Activated CD8-positive, alpha-beta memory T cell treated with anti-CD3 and anti-CD28 coated beads, Interleukin-2, amount 50 U/mL, for 48 hours (primary cell): ENCODE results near the gene M1AP.

ENCODE experiments used
- DNase-seq: peaks from one replicate; pipeline ENCODE4 v3.0.0-alpha.2; 2020

Gene M1AP

DNA sequence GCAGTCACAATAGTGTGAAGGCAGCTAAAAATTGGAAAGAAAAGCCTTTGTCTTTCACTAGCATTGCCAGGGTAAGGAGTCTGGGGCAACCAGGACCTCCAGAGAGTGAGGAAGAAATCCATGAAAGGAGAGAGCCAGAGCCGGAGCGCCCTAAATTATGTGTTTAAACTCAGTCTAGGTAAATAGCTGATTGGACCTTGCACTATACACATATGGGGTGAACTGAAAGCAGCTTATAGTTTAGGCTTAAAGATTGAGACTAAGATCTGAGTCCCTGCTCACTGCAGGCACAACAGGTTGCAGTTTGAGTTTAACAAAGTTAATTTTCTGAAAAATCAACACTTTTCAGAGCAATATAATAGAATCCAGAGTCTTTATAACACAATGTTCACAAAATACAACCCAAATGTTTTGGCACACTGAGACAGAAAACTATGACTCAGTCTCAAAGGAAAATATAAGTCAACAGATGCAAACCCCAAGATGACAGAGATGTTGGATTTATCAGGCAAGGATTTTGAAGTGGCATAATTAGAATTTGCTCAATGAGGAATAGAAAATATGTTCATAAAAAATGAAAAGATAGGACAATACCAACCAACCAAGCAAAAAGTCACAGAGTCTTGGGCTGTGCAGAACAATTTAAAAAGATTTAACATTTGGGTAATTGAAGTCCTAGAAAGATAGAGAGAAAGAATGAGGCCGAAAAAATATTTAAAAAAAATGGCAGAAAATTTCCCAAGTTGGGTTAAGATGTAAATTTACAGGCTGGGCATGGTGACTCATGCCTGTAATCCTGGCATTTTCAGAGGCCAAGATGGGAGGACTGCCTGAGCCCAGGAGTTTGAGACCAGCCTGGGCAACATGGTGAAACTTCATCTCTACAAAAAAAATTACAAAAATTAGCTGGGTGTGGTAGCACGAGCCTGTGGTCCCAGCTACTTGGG lies 54.0 kb downstream of the M1AP start:
- DNase-seq = no peak

DNA sequence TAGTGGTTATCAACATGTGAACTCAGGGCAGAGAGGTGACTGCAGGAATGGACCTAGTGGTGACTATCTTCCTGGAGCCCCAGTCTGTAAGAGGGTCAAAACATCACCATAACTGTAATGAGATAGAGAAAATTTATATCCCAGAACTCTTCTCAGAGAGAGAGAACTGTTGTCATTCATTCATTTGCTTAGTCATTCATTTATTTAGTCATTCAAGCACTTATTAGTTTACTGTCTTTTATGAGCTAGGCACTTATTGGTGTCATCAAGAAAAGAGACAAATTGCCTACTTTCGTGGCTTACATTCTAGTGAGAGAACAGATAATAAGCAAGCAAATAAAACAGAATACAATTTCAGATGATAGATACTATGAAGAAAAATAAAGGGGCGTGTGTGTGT lies 59.5 kb downstream of the M1AP start:
- DNase-seq = no peak

DNA sequence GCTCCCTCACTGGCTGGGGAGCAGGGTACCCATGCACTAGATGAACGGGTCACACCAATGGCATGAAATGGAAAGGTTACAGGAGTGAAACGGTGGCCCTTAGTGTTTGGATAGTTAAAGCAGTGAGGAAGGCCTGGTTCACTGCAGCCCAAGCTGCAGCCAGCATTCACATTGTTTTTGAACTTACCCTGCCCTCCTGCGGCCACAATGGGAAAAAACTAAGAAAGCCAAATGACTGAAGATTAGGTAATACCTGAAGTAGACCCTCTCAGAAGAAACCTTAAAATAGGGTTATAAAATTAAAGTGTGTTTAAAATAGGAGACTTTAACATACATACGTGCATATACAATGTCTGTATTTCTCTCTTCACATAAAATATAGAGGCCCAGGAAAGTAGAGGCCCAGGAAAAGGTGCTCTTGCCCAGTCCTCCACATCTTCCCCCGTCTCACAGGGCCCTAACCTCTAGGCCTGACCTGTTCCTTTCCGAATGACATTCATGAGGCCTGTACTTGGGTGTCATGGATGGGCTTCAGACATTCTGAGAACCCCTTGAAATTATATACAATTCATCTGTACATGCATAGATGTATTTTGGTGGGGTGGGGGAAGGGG lies 60.4 kb downstream of the M1AP start:
- DNase-seq = no peak

DNA sequence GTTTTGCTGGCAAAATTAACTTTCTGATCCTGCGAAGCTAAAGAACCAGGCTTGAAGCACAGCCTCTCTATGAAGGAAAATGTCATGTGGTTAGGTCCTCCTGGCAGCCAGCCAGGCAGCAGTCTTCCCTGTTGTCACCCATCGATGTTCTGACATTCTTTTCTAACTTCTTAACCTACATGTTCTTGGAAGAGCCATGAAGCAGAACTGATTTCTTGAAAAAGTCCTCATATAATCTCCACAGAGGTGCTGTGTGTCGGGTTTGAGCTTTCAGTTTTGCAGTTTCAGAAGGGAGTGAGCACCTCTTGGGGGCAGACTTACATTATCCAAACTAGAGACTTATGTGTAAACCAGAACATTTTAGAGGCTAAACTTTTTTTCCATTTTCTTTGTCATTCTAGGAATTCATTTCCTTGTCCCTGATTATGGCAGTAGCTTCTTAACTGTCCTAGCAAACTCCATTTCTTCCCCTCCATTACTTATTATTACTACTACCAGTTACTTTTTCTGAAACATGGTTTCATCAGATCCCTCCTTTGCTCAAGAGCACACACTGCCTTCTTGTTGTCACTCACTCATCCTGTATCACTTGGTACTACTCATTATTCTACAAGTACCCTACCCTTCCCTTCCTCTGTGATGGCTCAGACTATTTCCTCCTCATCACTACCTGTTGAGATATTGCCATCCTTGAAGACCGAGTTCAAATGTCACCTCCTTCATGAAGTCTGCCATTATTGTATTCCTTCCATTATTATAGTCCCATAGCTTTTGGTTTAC lies 62.5 kb downstream of the M1AP start:
- DNase-seq = no peak

DNA sequence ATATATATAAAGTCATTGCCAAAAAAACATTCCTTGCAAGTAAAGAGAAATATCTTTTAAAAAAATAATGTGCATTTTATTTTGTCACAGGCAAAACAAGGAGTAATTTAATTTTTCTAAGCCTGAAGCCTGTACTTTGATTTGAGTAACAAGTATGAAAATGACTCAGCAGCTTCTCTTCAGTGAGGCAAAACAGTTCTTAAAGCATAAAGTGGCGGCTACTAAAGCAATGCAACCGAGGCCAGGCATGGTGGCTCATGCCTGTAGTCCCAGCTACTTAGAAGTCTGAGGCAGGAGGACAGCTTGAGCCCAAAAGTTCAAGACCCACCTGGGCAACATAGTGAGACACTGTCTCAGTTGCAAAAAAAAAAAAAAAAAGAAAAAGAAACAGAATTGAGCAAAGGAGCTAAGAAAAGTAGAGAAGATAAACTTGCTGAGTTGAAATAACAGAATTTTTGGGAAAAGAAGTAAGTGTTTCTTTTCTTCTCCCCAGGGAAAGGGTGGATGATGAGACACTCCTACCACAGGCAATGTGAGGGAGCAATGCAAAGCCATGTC lies 64.0 kb downstream of the M1AP start:
- DNase-seq = no peak

DNA sequence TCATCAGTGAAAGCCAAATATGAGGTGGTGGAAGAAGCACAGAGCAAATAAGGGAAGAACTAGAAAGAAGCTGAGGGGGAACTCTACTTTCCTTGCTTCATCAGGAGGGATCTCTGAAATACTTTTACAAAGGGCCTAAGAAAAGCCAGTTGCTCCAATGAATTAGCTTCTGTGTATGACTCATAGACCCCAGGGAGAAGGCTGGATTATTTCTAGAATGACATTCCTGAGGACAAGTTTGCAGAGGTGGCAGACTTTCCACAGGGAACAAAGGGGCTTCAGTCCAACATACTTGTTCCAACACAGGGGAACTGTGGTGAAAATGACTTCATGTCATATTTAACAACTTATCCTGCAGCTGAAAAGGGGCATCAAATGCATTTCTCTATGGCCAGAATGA lies 64.6 kb downstream of the M1AP start:
- no peak for DNase-seq

DNA sequence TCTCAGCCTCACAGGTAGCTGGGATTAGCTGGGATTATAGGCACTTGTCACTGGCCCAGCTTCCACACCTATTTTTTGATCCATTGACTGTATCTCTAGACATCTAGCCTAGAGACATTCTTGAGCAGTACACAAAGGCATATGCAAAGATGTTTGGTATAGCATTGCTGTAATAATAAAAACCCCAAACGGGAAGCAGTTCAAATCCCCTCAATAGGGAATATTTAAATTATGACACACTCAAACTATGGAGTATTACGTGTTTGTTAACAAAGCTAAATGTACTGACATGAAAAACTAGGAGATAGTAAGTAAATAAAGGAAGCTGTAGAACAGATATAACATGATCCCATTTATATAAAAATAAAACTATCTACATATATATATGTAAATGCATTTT lies 65.9 kb downstream of the M1AP start:
- DNase-seq = no peak

DNA sequence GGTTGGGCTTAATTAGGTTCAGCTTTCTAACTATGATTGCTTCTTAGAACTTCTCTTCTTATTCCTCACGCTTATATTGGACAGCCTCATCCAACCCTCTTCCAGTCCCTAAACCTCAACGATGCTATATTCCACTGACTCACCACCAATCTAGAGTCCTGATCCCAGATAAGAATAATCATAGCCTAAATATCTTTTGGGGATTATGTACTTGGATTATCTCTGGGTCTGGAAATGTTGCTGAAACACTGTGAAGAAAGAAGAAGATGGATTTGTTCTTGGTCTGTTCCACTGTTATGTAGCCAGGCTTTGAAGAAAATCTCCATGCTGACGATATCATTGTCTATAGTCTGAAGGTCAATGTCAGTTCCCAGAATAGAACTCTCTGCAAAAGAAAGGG lies 66.7 kb downstream of the M1AP start:
- no peak for DNase-seq

DNA sequence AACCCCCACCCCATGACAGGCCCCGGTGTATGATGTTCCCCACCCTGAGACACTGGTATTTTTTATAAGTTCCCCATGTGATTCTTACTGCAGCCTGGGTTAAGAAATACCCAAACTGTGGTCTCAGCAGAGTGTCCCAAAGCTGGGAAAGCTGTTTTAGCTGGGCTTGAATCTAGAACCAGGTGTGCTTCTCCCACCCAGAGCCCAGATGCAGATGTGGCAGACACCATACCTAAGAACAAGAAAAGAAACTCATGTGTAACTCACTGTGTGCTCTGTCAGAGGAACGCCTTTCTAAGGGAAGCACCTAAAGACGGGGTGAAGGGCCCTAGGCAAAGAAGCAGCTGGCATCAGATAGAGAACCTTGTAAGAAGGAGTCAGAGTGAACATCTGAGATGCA lies 69.7 kb downstream of the M1AP start:
- no peak for DNase-seq

DNA sequence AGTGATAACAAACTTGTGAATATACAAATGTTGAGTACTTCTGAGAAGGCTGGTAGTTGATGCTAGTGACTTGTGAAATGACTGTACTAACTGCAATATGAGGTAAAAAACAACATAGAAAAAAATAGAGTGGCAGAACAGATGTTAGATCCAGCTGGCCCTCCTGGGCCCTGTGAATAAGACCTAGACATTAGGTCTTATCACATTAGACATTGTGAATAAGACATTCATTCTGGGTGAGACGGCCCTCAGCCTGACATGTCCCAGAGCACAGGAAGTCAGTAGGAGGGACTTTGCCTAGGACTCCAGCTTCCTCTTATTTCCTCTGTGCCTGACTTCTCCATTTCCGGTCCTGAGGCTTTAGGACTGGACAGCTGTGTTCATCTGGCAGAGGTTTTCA lies 70.7 kb downstream of the M1AP start:
- DNase-seq = no peak

DNA sequence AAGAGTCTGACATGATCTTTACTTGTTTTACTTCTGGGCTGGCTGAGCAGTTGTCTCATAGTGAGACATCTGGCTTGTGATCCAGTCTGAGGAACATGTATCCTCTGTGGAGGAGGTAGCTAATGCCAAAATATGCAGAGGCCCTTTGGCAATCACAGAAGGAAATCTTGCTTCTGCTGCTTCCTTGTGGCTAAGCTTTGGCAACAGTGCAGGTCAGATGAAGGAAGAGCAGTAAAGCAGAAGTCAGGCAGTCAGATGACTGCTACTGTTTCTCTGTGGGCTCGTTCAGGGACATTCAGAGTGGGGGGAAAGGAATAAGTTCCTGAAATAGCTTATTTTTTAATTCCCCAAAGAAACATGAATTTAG lies 71.3 kb downstream of the M1AP start:
- DNase-seq = no peak

DNA sequence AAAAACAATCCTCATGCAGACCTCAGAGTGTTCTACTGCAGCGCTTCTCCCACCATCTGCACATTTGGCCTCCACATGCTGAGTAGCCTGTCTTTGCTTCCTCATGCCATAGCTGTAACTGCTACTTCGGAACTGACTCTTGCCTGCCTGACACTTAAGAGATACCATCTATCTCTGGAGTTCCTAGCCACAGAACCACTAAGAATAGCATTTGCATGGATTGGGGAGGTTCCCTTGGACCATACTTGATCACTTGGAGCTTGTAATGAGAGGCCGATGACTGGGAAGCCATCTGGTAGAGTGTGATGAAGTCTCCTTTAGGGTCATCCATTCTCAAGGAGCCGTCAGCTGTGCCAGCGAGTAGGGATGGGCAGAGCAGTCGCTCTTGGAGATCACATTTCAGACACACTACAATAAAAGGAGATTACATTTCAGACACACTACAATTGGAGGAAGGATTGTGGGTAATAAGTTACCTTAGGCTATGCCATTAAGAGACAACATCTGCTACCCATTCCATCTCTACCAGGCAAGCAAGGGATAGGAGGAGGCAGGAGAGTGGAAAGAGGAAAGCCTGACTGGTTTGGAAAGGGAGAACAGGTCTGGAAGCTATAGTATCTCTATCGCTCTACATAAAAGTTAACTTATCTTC lies 71.8 kb downstream of the M1AP start:
- no peak for DNase-seq

DNA sequence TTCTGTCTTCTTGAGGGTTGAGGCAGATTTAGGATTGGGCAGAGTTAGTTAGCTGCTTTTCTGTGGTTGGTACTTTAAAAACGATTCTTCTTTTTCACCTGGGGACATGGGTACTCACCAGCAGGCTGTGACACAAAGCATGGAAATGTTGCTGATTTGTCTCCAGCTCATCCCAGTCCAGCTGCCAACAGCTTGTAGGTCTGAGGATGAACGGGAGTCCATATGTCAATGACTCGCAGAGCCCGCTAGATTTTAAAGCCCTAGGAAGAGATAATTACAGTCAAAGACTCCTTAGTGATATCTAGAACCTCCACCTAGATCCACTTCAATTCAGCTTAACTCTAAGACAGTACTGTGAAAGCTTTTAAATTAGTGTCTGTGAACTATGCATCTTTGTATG lies 72.8 kb downstream of the M1AP start:
- no peak for DNase-seq

DNA sequence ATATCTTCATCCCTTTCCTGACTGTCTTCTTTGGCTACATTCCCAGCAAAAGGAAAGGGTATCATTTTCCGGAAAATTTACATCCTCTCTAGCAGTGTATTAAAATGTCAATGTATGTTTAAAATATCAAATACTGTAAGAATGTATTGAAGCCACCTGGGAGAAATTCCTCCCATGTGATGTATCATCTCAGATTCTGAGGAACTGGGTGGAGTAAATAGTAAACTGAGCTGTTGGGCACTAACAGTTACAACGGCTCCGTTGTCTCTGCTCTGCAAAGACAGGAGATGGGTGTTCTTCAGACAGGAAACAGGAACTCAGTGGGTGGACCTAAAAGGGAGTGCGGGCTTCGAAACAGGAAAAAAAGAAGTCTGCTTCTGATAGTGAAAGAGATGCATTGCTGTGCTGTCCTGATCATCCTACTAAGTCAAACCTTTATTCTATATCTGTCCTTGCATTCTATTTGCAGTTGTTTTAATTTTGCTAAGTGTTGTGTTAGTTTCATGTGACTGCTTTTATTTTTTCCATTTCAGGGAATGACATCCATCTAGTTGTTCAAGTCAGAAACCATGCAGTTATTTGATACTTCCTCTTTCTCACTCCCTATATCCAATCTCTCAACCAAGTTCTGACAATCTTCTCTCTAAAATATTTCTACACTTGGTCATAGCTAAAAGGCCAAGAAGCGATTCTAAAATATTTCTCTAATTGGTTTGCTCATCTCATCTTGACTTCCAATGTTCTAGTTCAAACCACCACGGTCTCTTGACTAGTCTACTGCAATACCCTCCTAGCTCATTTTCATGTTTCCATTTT lies 74.2 kb downstream of the M1AP start:
- DNase-seq = no peak

DNA sequence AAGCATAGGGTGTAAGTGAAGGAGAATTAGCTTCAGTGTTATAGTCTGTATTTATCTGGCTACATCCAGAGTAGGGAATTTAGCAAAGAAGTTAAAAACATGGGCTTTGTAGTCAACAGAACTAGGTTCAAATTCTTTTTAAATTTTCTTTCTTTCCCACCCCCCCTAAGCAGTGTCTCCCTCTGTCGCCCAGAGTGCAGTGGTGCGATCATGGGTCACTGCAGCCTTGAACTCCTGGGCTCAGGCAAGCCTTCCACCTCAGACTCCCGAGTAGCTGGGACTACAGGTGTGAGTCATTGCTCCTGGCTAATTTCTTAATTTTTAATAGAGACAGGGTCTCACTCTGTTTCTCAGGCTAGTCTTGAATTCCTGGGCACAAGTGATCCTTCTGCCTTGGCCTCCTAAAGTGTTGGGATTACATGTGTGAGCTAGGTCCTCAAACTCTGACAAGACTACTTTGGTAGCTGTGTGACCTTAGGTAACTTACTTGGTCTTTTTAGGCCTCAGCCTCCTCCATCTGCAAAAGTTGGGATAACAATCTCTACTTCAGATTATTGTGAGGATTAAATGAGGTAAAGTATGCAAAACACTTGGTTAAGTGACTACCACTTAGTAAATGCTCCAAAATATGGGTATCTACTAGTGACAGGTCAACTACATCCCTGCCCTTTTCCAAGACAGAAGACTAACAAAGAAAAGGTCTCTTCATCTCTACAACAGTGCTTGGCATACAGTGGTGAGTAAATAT lies 75.8 kb downstream of the M1AP start:
- DNase-seq = no peak

DNA sequence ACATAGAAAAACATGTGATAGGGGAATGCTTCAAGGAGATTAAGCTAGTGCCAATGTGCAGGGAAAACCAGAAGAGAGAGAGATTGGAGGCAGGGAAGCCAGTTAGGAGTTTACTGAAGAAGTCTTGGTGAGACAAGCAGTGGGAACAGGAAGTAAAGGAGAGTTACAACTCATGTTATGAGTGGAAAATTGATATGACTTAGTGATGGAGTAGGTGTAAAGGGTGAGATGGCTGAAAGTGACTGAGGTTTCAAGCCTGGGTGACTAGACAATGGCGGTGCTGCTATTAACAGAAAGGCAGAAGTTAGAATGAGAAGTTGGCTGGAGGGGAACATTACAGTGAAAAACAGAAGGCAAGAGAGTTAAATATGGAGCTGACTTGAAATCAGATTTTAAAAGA lies 77.1 kb downstream of the M1AP start:
- no peak for DNase-seq

DNA sequence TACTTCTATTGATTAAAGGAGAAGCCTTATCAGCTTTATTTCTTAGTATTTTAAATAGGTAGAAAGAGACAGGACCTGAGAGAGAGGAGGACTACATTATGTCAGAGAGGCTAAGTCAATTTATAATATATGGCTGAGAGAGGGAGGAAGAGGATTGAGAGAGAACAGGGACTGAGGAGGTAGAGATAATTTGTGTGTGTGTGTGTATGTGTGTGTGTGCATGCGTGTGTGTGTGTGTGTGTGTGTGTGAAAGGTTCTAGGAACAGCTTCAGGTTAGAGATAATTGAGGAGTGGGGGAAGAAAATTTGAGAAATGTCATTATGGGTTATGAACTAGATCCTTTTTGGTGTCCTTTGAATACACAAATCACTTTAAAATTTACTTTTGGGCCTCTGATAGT lies 78.4 kb downstream of the M1AP start:
- DNase-seq = no peak

DNA sequence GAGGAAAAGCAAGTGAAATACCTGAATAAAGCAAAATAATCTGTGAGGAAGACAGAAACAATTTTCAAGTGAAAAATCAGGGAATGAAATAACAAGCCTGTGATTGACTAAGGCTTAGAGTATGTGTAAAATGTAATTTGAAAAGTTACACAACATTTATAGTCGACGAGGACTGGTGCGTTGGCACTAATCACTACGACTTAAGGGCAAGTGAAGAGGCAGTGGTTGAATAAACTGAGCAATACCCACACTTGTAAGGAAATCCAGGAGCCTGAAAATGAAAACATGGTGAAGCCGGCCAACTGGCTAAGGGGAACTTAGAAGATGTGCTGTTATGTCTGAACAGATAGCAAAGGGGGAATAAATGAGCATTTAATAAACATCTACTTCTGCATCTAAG lies 80.2 kb downstream of the M1AP start:
- DNase-seq = no peak

DNA sequence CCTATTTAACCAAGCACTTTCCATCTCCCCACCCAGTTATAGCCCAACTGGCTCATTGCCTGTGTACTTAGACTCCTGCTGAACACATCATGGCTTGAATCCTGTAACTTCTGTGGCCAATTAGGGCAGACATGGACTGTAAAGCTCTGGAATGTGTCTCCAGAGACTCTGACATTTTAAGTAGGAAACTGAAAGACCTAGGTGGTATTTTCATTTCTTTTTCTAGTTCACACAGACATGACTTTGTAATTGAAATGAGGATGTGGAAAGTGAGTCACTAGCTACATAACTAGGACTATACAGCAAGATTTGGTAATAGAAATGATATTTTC lies 81.4 kb downstream of the M1AP start:
- DNase-seq = no peak

DNA sequence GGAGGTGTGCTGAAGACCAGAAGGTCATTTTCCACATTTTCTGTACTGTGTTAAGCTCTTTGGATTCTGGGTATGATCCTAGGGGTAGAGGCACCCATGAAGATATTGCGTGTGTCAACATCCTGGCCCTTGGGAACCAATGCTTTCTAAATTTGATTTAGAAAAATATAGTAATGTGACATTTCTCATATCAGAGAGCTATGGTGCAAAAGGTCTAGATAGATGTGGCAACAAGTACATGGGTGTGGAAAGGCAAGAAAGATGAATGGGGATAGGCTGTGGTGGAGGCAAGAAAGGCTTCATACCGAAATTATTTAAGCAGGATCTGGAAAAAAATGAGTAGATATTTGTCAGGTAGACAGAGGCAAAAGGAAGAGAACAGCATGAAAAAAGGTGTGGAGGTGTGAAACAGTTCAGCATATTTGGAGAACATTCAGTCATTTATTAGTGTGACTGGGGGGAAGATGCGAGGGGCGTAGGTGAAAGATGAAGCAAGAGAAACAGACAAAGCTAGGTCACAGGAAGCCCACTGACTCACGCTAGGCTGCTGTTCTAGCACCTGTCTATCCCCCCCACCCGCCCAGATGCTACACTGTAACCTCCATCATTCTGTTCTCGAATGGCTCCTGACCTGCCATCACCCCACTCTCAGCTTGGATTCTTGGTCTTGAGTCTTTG lies 81.9 kb downstream of the M1AP start:
- no peak for DNase-seq

DNA sequence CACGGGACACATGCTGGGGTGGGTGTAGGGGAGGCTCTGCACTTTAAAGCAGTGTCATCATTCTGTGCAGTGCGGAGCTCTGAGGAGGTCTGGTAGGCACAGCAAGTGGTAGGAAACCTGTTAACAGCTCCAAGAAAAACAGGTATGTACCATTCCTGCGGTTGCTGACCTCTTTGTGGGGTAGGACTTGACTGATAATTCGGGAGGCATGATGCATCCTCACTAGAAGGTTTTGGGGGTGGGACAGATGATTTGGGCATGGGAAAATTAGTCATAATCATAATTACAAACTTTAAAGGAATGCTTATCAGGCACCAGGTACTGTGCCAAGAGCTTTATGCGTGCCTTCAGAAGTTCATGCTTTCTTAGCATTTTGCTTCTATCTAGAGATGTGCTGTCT lies 83.9 kb downstream of the M1AP start:
- DNase-seq = no peak
